Measurements from ENCODE around the gene COL10A1.
"Not testable (repeated sequence)": the region's sequence is repeated elsewhere in the genome, so short reads cannot be mapped to it uniquely, and the experiment has no call there.

Gene COL10A1

DNA sequence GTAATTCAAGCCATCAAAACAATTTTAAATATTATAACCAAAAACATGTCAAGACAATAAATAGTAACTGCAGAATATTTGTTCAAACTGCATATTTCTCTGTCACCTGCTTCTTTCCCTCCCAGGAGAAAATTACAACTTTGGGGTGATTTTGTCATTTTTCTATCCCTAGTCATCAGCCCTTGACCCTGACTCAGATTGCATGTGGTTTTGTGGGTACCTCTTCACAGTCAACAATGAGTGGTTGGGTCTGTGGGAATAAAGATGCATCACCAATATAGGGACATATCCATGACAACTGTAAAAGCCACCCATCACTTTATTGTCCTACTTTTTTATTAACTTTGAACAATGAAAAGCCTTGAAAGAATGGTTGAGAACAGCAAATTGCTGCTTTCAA, 7.3 kb downstream of the COL10A1 start:
- no peak for DNase-seq

DNA sequence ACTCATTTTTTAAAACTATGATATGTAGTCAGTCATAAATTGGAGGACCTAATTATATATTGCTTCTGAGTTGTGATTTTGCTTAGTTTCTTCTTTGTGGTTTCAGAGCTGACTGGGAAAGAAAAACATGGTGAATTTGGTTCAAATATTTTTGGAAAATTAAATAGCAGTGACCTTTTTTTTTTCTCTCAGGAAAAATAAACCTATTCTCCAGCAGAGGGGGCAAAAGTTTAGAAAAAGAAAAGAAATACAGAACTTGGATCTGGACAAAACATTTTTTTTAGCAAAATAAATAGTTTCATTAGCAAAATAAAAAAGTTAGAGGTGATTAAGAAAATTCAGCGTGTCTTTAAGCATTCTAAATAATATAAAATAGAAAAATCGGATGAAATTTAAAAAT, 10.2 kb downstream of the COL10A1 start:
- DNase-seq: no peak

DNA sequence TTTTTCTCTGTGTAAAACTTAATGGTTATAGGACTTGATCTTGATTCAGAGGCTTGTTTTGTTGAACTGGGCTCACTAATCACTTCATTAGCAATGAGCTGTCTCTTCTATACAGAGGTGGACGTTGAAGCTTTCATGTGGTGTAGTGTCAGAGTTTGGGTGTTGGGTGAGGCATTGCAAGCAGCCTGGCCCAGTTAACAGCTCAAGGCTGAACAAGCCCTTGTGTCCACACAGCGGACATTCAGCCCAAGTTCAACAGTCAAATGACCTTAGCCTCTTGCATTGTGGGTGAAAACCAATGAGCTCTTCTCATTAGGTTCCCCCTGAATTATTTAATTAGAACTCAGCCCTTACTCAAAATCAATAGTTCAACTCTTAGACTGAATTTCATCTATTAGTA, 12.5 kb downstream of the COL10A1 start:
- no peak for DNase-seq

DNA sequence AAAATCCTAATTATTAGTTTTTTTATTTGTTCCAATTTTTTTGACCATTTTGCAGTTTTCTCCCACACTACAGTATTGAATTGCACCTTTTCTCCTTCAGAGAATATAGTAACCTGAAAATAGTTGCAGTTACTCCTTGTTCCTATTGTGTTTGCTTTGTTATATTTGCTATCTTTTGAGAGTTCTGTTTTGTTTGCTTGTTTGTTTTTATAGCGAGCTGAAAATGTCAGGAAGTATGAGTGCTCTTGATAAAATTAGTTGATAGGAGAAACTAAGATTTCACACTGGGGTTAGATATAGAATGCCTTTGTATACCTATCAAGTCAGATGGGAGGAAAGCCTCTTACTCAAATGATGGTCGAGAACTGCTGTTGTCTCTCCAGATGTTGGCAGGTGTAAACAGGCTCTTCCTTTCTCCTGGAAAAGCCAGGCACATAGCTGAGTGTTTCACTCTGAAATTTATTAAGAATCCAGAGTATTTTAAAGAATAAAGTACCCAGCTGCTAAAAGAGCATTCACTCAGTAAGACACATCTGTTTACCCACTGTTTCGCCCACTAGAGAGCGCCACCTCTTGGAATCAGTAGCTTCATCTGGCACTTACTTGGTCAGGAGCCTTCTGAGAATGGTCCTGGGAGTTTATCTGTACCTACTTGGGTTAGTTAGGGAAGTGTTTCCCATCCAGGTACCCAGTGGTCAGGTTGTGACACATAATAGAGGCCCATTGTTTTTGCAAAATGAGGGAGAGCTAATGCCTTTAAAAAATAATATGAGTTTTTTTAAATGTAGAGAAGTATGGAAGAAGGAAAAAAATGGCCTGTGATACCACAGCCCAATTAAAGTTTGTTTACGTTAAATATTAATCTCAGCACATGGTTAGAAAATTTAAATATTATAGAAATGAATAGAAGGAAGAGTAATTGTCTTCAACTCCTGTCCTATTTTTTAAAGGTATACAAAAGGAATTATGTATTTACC, 14.1 kb downstream of the COL10A1 start:
- peak; percentile 5 for DNase-seq

DNA sequence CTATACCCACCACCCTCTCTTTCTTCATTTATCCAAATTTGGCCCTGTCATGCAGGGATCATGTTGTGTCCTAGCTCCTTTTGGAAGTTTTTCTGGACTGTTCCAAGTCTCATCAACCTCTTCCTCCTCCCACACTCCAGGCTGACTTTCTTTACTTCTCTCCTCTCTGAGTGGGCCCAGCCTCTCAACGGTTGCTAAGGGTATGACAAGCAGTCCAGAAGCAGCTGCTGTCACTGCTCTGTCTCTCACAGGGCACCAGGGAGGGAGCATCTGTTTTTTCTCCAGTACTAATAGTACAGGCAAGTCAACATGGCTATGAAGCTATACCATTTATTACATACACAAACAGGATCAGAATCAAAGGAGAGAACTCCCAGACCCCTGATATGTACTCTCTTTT, 17.1 kb downstream of the COL10A1 start:
- DNase-seq: no peak

DNA sequence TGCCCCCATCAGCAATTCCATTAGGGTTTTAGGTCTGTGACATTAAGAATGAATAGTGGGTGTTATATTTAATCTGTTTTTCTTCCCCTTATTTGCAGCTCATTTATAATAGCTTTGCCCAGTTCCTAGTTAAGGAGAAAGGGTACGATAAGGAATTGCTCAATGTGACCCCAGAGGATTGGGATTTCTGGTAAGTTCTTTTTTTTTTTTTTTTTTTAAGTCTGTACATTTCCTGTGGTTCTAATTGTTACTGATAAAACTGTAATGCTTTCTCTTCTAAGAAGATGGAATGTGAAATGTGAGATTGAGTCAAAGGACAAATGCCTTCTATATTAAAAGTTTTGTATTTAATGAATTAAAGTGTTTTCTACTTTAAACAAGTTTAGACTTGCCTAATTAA, 19.8 kb downstream of the COL10A1 start:
- DNase-seq: no peak

DNA sequence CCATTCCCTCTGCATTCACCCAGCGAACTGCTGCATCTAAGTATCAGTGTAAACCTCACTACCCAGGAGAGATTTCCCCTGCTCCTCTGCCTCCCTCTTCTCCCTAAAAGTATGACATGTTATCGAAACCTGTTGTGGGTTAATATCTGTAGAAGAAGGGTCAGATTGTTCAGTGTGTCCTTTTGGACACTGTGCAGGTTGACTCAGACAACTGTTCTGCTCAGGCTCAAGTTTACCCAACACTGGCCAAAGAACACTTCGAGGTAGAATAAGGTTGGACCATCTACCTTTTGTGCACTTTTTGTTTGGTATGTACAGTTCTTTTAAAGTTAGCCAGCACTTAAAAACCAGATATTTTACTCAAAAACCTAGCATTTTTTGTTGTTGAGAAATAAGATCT, 20.7 kb downstream of the COL10A1 start:
- DNase-seq: no peak

DNA sequence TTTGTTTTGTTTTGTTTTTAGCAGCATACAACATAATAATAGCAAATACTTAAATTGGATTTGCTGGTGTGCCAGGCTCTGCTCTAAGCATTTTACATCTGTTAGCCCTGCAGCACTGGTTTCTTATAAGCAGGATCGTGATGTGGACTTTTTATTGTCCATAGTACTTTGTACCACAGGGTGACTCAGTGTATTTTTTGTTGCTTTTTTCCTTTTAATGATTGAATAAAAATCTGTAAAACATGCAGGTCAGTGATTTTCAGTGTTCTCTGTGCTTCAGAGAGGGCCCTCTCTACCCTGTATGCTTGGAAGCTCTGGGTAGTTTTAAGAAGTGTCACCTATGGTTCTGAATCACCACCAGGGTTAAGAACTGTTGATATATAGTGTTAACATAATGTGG, 21.3 kb downstream of the COL10A1 start:
- no peak for DNase-seq

DNA sequence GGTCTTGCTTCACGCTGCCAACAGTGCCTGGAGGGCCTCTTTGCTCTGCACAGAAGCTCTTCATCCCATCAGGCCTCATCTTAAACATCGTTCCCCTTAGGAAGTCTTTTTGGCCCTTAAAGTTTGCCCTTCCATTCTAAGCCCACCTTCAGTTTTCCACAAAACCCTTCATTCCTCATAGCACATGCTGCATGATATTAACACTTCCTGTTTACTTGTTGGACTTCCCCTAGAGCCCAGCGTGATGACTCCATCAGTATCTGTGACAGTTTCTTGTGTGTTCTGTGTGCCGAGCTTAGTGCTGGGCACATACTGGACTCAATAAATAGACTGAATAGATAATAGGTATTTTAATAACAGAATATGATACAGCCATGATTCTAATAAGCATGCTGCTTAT, 23.1 kb downstream of the COL10A1 start:
- DNase-seq: no peak

DNA sequence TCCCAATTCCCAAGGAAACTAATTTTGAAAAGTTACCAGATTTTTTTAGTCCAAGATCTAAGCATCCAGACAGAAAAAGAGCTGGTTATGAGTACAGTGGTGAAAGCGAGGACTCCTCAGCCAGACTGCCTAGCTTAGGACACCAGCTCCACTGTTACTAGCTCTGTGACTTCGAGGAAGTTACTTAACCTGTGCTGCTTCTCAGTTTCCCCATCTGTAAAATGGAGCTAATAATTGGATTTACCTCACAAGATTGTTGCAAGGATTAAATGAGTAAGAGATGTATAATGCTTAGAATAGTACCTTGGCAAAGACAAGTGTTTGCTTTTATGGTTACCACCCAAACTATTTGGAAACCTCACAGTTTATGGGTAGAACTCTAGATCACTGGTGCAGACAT, 24.1 kb downstream of the COL10A1 start:
- DNase-seq: no peak

DNA sequence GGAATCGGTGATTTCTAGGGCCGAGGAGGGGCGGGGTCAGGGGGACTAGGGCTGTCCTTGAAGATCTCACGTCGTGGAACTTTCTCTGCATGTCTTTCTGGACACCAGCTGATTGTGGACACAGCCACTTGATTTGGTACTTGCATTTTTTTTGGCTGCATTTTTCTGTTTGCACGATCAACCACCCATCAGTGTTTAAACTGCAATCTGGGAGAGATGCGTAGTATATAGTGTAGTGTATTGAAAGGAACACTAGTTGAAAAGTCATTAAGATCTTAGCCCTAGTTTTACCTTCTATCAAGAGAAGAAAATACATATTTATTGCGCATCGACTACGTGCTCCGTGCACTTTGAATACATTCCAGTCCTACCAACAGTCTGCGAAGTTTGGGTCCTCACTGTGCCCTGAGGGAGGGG, 24.6 kb downstream of the COL10A1 start:
- DNase-seq: no peak

DNA sequence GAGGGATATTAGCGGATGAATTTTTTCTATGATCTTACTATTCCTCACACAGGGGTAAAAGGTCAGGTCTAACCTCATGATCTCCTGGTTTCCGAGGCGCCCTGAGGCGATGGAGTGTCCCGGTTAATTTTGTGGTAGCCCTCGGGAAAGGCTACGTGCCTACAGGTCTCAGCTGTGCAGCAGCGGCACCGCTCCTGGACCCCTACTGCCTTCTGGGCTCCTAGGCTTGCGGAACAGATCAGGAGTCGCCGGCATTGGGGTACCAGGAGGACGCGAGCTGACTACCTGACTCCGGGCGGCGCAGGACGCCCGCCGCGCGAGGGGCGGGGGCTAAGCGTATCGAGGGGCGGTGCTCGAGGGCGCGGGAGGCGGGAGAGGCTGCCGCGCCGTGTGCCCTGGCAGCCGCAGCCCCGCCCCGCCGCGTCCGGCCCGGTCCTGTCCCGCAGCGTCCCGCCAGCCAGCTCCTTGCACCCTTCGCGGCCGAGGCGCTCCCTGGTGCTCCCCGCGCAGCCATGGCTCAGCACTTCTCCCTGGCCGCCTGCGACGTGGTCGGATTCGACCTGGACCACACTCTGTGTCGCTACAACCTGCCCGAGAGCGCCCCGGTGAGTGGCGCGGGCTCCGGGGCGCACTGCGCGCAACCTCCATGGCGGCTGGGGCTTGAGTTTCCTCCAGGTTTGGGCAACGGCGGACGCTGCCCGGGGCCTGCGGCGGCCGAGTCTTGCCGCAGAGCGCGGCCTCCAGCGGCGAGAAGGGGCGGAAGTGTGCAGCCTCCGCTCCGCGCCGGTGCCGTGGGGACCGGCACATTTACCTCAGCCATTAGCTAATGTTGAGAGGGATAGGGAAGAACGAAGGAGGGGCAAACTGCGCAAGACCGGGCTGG, 25.3 kb downstream of the COL10A1 start, which contains the start of gene NT5DC1:
Gene NT5DC1 (plus strand): TSS at position 435 of the 883 bp plus-strand sequence. CDS start 78 bp downstream, at position 513.
- DNase-seq: peak; percentile 84

DNA sequence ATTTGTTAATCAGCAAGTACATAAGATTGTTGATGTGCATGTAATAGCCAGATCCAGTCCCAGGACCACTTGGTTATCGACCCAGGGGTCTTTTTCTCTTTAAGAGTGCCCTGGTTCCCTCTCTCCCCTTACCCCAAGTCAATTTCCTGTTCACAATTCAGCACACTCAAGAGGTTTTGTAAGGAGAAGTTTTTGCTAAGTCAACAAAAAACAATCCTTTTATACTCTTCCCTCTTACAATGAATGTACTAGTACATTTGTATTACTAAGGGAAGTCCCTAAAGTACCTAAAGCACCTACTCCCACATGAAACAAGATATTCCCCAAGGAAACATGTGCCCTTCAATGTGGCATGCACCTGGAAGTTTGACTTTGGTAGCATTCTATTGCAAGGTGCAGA, 26.9 kb downstream of the COL10A1 start:
- DNase-seq: no peak

DNA sequence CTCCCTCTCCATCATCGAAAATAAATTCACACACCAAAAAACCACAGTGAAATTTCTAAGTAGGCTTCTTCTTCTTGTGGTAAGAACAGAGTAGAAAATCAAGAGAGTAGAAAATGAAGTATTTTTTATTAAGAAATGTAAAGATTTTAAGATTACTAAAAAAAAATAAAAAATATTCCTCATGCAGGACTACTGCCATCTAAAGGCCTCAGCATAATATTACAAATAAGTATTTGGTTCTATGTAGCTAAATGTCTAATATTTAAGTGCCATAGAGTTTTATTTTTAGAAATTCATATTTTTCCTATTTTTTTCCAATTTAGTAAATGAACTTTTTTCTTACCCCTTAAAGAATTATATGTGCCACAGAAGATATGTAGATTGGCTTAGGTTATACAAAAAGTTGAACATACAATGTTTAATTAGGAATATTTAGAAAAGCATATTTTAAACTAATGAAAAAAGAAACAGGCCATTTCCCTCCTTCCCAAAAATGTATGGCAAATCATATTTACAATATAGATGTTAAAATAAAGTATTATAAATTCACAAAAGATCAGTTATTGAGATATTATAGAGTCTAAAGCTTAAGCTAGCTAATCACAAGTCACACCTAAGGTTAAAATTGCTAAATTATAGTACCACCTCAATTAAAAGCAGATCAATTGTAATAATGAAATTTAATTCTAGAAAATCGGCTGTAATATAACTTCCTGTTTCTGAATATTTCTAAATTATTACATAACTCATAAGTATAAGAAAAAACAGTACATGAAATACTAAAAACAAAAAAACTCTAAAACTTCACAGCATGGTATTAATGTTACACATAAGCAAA, 28.7 kb downstream of the COL10A1 start:
- DNase-seq: no peak

DNA sequence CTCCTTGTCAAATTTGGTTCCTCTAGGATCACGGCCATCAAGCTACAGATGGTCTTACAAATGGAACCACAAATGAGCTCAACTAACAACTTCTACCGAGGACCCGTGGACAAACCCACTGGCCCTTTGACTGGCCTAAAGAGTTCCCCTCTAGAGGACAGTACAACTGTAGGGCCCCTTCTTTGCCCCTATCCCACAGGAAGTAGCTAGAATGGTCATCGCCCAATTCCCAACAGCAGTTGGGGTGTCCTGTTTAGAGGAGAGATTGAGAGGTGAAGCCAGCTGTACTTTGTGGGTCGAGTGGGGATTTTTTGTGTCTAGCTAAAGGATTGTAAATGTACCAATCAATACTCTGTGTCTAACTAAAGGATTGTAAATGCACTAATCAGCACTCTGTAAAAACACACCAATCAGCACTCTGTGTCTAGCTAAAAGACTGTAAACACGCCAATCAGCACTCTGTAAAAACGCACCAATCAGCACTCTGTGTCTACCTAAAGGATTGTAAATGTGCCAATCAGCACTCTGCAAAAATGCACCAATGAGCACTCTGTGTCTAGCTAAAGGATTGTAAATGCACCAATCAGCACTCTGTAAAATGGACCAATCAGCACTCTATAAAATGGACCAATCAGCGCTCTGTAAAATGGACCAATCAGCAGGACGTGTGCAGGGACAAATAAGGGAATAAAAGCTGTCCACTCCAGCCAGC, 29.7 kb downstream of the COL10A1 start:
- not testable (repeated sequence) for DNase-seq

DNA sequence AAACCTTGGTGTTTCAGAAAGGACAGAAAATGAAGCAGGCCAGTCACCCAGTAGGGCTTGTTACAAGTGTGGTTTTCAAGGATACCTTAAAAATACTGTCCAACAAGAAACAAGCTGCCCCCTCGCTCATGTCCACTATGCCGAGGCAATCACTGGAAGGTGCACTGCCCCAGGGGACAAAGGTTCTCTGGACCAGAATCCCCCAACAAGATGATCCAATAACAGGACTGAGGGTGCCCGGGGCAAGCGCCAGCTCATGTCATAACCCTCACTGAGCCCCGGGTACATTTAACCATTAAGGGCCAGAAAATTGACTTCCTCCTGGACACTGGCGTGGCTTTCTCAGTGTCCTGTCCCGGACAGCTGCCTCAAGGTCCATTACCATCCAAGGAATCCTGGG, 31.9 kb downstream of the COL10A1 start:
- DNase-seq: no peak

DNA sequence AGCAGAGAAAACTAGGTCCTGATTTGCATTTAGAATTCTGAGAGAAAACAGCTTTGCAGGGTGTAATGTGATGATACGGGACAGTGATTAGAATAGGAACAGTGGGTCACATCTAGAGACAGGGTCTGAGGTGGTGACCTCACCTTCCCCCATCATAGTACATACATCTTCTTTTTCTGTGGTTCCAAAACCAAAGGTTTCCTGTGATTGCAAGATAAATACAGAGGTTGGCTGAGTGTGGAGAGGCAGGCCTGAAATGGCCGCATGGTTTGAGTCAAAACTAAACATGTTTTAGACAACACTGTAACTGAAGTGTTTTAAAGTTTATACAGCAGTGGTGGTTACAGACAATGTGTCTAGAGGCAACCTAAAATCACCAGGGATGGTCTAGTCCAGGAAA, 35.7 kb downstream of the COL10A1 start:
- no peak for DNase-seq

DNA sequence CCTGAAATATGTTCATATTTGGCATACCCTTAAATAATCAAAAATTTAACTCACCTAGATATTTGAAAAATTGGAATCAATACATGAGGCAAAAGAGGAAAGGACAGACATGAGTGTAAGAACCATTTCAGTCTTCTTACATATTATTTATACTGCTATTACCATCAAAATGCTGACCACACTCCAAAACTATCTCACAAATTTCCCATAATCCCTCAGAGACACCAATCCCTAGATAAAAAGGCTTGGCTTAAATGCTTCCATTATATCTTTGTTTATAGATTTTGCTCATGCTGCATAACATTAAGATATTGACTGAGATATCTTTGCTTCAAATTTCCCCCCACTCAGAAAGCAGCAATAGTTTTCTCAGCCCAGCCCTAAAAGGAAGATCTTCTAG, 37.0 kb downstream of the COL10A1 start:
- no peak for DNase-seq

DNA sequence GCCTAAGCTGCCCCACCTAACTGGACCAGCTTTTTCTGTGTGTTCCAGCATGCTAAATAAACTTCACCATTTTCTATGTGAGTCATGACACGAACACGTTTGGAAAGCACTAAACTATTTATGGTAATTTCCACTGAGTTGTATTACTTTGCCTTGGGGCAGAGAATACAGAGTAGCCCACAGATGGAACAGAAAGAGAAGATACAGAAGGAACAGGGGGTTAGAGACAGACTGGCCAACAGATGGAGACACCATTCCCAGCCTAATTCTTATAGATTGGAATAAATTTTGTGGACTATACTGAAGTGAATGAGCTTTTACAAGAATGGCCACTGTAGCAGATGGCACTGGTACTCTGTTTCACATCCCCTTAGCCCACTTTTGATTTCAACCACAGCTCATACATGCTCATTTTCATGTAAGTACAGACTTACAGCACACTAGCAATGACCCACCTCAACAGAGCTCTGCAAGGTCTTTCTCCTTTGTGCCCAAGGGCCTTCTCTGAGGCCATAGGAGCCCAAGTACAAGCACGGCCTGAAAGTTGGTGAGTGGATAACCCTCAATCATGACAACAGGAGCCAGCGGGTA, 38.4 kb downstream of the COL10A1 start:
- DNase-seq: no peak

DNA sequence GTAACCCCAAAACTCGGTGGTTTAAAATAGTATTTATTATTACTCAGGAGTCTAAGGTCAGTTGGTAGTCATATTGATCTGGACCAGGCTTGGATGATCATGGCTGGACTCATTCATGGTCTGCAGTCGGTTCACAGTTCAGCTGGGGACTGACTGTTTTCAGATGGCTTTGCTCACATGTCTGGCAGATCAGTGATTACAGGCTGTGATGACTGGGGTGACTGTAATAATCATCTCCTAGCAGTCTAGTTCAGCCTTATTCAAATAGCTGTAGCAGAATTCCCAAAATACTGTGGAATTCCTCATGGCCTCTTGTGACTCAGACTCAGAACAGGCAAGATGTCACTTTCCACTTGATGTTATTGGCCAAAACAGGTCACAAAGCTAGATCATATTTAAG, 41.6 kb downstream of the COL10A1 start:
- DNase-seq: no peak

DNA sequence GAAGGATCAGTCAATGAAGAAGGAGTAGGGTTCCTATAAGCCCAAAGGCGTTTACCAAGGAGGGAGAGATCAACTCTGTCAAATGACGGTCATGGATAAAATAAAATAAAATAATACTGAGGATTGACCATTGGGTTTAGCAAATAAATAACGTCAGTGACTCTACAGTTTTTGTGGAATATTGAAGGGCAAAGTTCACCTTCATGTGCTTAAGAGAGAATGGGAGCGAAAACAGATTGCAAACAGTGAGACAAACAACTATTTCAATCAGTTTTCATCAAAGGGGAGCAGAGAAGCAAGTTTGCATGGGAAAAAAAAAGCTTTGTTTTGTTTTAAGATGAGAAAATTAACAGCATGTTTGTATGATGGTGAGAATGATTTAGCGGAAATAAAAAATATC, 42.9 kb downstream of the COL10A1 start:
- DNase-seq: no peak

DNA sequence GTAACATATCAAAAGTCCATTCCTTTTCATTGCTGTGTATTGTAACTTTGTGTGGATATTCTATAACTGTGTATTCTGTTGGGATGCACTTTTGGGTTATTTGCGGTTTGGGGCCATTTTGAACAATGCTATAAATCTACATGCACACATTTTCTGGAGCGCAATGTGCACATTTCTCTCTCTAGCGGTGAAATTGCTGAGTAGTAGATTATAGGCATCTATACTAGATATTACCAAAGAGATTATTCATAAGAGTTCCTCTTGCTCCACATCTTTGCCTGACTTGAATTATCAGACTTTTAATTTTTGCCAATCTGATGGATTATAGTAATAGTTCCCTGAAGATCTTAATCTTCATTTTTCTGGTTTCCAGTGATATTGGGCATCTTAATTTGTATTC, 47.0 kb downstream of the COL10A1 start:
- no peak for DNase-seq

Data from NCI-H1105 (cell line).